Fibroblast of pulmonary artery (primary cell): ENCODE data around the gene MCM3AP.

Experiments
- DNase-seq: peaks from one replicate; pipeline ENCODE4 v3.0.0-alpha.2; 2010; ENCODE audit warnings: low read depth
- H3K4me3 ChIP-seq: replicated peaks from 2 replicates; pipeline ENCODE4 v1.5.1; 2011; ENCODE audit warnings: low read depth, mild to moderate bottlenecking, control low read depth, low read length, moderate library complexity
- CTCF ChIP-seq: IDR thresholded peaks from 2 replicates; pipeline ENCODE4 v1.5.1; 2011; ENCODE audit warnings: mild to moderate bottlenecking, control low read depth, low read length, inconsistent platforms; ENCODE audit errors: missing control alignments

Gene MCM3AP

DNA sequence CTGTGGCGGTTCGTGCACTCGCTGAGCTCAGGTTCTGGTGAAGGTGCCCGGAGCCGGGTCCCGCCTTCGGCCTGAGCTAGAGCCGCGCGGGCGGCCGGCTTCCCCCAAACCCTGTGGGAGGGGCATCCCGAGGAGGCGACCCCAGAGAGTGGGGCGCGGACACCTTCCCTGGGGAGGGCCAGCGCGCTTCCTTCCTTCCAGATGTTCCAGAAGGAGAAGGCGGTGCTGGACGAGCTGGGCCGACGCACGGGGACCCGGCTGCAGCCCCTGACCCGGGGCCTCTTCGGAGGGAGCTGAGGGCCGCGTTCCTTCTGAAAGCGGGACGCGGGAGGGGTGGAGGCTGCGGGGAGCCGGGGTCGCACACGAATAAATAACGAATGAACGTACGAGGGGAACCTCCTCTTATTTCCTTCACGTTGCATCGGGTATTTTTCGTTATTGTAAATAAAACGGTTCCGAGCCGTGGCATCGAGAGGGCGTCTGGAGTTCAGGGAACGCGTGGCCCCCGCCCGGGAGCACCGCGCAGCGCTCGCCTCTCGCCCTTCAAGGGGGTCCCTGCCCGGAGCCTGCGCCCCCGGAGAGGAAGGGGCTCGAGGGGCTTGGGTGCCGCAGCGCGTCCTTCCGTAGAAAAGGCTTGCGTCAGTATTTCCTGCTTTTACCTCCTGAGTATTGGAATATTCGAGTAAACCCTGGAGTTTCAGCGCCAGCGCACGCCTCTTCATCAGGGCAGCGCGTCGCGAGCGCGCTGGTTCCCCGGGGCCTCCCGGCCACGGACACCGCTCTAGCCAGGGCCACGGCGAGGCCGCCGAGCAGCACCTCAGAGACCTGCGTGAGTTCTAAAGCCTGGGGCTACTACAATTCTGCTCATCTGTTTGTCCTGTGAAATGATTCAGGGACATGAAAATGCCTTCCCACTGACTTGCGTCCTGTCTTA lies 12.2 kb upstream of the MCM3AP start:
- TF ChIP-seq CTCF: no peak
- H3K4me3 ChIP-seq: peak overlapping the region; percentile 32
- peak; percentile 32 for DNase-seq

GRCh38 chr21:46295996-46296752 lies 10.8 kb upstream of the MCM3AP start:
- no peak overlapping the region for H3K4me3 ChIP-seq
- no peak for TF ChIP-seq CTCF
- peak; percentile 86 for DNase-seq

DNA sequence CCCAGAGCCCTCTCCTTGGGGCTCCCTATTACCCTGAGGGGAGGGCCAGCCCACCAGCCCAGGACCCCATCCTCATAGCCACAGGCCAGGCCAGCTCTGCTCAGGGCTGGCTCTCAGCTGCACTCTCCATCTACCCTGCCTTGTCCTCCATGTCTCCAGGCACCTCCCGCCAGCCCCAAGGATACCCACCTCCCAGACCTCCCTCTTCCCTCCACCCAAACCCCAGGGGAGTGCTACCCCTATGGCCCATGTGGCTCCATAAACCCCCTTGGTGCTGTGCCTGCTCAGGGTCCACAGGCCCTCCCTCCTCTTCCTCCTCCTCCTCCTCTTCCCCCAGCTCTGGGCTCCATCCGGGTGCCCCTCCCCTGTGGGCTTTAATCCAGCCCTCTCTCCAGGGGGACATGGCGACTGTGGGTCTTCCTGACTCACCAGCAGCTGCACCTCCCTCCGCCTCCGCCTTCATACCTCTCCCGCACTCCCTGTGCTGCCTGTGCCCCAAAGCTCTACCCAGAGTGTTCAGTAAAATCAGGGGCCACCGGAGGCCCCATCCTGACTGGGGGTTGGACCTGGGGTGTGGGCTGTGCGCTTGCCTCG lies 9.9 kb upstream of the MCM3AP start:
- TF ChIP-seq CTCF: no peak
- H3K4me3 ChIP-seq: no peak overlapping the region

GRCh38 chr21:46294647-46295176 lies 9.3 kb upstream of the MCM3AP start:
- peak; percentile 55 for DNase-seq
- TF ChIP-seq CTCF: no peak
- H3K4me3 ChIP-seq: no peak overlapping the region

More for the DNA sequence above, 9.9 kb upstream of the MCM3AP start:
- peak; percentile 43 for DNase-seq

- TF ChIP-seq CTCF: no peak
- DNase-seq: no peak
- no peak overlapping the region for H3K4me3 ChIP-seq
These were observed 6.2 kb upstream of the MCM3AP start for GRCh38 chr21:46291561-46291960.

DNA sequence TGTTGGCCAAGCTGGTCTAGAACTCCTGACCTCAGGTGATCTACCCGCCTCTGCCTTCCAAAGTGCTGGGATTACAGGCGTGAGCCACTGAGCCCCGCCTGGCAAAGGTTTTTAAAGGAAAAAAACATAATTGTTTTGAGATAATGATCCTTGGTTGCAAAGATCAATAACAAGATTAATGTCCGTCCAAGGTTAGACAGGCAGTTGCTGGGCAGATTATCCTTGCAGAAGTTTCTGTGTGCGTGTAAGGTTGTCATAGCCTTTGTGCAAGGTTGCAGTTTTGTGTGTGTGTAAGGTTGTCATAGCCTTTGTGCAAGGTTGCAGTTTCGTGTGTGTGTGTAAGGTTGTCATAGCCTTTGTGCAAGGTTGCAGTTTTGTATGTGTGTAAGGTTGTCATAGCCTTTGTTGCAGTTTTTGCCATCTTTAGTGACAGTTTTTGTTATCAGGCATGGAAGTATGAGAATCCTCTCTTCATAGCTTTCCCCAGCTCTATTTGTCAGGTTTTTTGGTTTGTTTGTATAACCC lies 4.3 kb upstream of the MCM3AP start:
- no peak for TF ChIP-seq CTCF
- no peak for DNase-seq
- H3K4me3 ChIP-seq: no peak overlapping the region
